Type B pancreatic cell (in vitro differentiated cells): ENCODE data around the gene TMIE. TPM values are rescaled to one million over a fixed set of nuclear protein-coding genes. Genes with fewer than 3 reads are reported as not detected.
"Not testable (repeated sequence)": the region's sequence is repeated elsewhere in the genome, so short reads cannot be mapped to it uniquely, and the experiment has no call there.

Experiments used
- DNase-seq: peaks from one replicate; pipeline ENCODE4 v3.0.0; 2021; ENCODE audit warnings: mixed read lengths; ENCODE audit not compliant: unreplicated experiment; ENCODE audit errors: extremely low spot score
- H3K27ac Mint-ChIP-seq: 2 replicates; pipeline ENCODE4 v1.8.0; 2021; ENCODE audit warnings: mild to moderate bottlenecking, mixed read lengths
- H3K27me3 Mint-ChIP-seq: 2 replicates; pipeline ENCODE4 v1.8.0; 2021; ENCODE audit warnings: mixed read lengths
- H3K36me3 Mint-ChIP-seq: 2 replicates; pipeline ENCODE4 v1.8.0; 2021; ENCODE audit warnings: mixed read lengths
- H3K4me1 Mint-ChIP-seq: one replicate; pipeline ENCODE4 v1.8.0; 2021; ENCODE audit warnings: mixed read lengths; ENCODE audit not compliant: unreplicated experiment
- H3K4me3 Mint-ChIP-seq: 2 replicates; pipeline ENCODE4 v1.8.0; 2021; ENCODE audit warnings: mild to moderate bottlenecking, mixed read lengths
- H3K9me3 Mint-ChIP-seq: 2 replicates; pipeline ENCODE4 v1.8.0; 2021; ENCODE audit warnings: mixed read lengths
- total RNA-seq: library from RNA; stranded (reverse); gene quantifications from 2 replicates; pipeline ENCODE4 v1.2.1, GENCODE V29; 2021; ENCODE audit warnings: low replicate concordance
- TF ChIP-seq, protein P1 (sequence below): fragments of 200-600 bp; sonication (generic); conservative IDR thresholded peaks from 2 replicates; pipeline ENCODE4 v1.5.0; 2021; ENCODE audit warnings: antibody characterized with exemption, mild to moderate bottlenecking

TMIE gene
- total RNA-seq, 1 donor from 2014 or later, result 0.48 TPM

DNA sequence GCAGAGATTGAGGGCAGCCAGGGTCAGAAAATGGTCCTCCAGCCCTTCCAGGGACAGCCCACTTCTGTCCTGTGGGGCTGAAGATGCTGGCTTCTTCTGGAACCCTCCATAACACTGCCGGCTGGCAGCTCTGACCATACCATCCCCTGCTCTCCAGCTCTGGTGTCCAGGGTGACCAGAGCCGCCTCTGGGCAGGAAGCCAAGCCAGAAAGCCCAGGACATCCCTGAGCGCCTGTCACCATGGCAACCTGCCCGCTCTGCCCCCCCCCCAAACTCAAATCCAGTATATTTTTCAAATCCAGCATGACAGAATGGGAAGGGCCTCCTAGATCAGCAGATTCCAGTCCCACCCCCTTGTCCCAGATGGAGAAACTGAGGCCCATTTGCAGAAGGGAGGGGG is 420 bp upstream of the TMIE start:
- Mint-ChIP-seq H3K9me3 (no peaks in the 10 kb centered on the region), H3K27me3 (peaks cover 11% of the 10 kb centered on the region), H3K4me3 (no peak overlapping the region), H3K27ac (no peak overlapping the region), H3K36me3 (no peaks in the 10 kb centered on the region), H3K4me1 (peaks cover 21% of the 10 kb centered on the region)
- no peak for DNase-seq
- TF ChIP-seq, protein P1, sequence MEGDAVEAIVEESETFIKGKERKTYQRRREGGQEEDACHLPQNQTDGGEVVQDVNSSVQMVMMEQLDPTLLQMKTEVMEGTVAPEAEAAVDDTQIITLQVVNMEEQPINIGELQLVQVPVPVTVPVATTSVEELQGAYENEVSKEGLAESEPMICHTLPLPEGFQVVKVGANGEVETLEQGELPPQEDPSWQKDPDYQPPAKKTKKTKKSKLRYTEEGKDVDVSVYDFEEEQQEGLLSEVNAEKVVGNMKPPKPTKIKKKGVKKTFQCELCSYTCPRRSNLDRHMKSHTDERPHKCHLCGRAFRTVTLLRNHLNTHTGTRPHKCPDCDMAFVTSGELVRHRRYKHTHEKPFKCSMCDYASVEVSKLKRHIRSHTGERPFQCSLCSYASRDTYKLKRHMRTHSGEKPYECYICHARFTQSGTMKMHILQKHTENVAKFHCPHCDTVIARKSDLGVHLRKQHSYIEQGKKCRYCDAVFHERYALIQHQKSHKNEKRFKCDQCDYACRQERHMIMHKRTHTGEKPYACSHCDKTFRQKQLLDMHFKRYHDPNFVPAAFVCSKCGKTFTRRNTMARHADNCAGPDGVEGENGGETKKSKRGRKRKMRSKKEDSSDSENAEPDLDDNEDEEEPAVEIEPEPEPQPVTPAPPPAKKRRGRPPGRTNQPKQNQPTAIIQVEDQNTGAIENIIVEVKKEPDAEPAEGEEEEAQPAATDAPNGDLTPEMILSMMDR, result no peak

GRCh38 chr3:46702246-46703012 is 1.2 kb downstream of the TMIE start:
- peaks cover 11% of the 10 kb centered on the region for H3K27me3 Mint-ChIP-seq
- H3K4me1 Mint-ChIP-seq, result peaks cover 27% of the 10 kb centered on the region
- H3K4me3 Mint-ChIP-seq, result no peak overlapping the region
- DNase-seq, result no peak
- H3K36me3 Mint-ChIP-seq, result no peaks in the 10 kb centered on the region
- no peak overlapping the region for H3K27ac Mint-ChIP-seq
- no peaks in the 10 kb centered on the region for H3K9me3 Mint-ChIP-seq
- TF ChIP-seq, protein P1, result no peak

DNA sequence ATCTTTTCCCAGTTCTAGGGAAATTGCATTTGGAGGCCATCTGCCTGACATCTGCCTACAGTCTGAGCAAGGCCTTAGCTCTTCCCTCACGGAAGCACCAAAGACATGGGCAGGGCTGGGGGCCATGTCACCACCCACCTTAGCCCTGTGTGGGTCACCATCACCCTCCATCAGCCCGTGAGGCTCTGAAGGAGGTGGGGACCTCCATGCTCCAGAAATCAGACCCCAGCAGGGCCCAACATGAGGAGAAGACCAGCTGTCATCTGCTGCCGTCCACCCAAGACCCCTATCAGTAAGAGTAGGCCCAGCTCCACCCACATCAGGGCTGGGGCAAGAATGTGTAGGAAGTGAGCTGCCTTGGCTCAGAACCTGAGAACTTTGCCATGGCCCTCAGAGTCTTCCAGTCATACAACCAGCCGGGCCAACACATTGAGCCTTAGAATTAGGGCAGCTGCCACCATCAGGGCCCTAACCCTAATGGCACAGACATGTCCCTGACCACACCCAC is 1.9 kb downstream of the TMIE start:
- TF ChIP-seq, protein P1, result no peak

GRCh38 chr3:46704346-46704745 is 3.2 kb downstream of the TMIE start:
- H3K27ac Mint-ChIP-seq, H3K9me3 Mint-ChIP-seq, H3K36me3 Mint-ChIP-seq, H3K4me3 Mint-ChIP-seq, DNase-seq: not testable (repeated sequence)
- Mint-ChIP-seq H3K27me3 (peaks cover 13% of the 10 kb centered on the region), H3K4me1 (peaks cover 25% of the 10 kb centered on the region)

More for the DNA sequence above, 1.9 kb downstream of the TMIE start:
- H3K4me1 Mint-ChIP-seq, result peaks cover 27% of the 10 kb centered on the region
- H3K4me3 Mint-ChIP-seq, result no peak overlapping the region
- DNase-seq, result no peak
- no peaks in the 10 kb centered on the region for H3K36me3 Mint-ChIP-seq
- H3K9me3 Mint-ChIP-seq, result no peaks in the 10 kb centered on the region
- H3K27me3 Mint-ChIP-seq, result peaks cover 11% of the 10 kb centered on the region
- H3K27ac Mint-ChIP-seq, result no peak overlapping the region

- DNase-seq, result no peak
- Mint-ChIP-seq H3K27ac (no peak overlapping the region), H3K4me1 (peaks cover 21% of the 10 kb centered on the region), H3K27me3 (peaks cover 14% of the 10 kb centered on the region), H3K4me3 (peak overlapping the region; percentile 39), H3K9me3 (no peaks in the 10 kb centered on the region), H3K36me3 (no peaks in the 10 kb centered on the region)
- TF ChIP-seq, protein P1, result peak; percentile 97
Measured at GRCh38 chr3:46705022-46705530, 3.9 kb downstream of the TMIE start.
